ENCODE results near the gene PPWD1. TPM values are rescaled to one million over a fixed set of nuclear protein-coding genes. Genes with fewer than 3 reads are reported as not detected.
A peak's percentile ranks its signal among the peaks of the same experiment; 100 is the strongest.

Gene PPWD1
- total RNA-seq, 1 experiment from 2014 or later: 32.7 TPM

GRCh38 chr5:65556718-65557117, 6.4 kb upstream of the PPWD1 start:
- no peak overlapping the region for H3K27ac Mint-ChIP-seq (ENCODE audit: low read depth, unreplicated experiment)
- intact Hi-C loops (cut with micrococcal nuclease): no loop called here
- no peaks in the 10 kb centered on the region for H3K9me3 Mint-ChIP-seq (ENCODE audit: unreplicated experiment)
- no peak for TF ChIP-seq CTCF (IDR thresholded peaks at IDR 0.05; ENCODE audit: unreplicated experiment)
- H3K27me3 Mint-ChIP-seq (ENCODE audit: insufficient read depth, unreplicated experiment): no peaks in the 10 kb centered on the region
- POLR2A ChIA-PET: no interaction called here
- CTCF ChIA-PET: interaction anchor here (0.6 kb wide), 1 partner anchor 760 kb away, joined by 3 read pairs; no protein-coding TSS in a partner anchor
- H3K36me3 Mint-ChIP-seq (ENCODE audit: insufficient read depth, unreplicated experiment): no peaks in the 10 kb centered on the region
- H3K4me1 Mint-ChIP-seq (ENCODE audit: insufficient read depth, unreplicated experiment): peaks cover 36% of the 10 kb centered on the region
- BruUV-seq (replicated peaks): no TSS peak
- DNase-seq (ENCODE audit: unreplicated experiment): no peak
- H3K4me3 Mint-ChIP-seq (ENCODE audit: unreplicated experiment): no peak overlapping the region

- H3K27me3 Mint-ChIP-seq (ENCODE audit: insufficient read depth, unreplicated experiment): no peaks in the 10 kb centered on the region
- intact Hi-C loops (cut with micrococcal nuclease): no loop called here
- peak overlapping the region; percentile 90 for H3K4me3 Mint-ChIP-seq (ENCODE audit: unreplicated experiment)
- no peak for TF ChIP-seq CTCF (IDR thresholded peaks at IDR 0.05; ENCODE audit: unreplicated experiment)
- no peaks in the 10 kb centered on the region for H3K9me3 Mint-ChIP-seq (ENCODE audit: unreplicated experiment)
- H3K36me3 Mint-ChIP-seq (ENCODE audit: insufficient read depth, unreplicated experiment): peaks cover 31% of the 10 kb centered on the region
- ChIA-PET POLR2A (interaction anchor here (0.9 to 4.4 kb wide), 9 partner anchors 10 to 796 kb away, joined by 3 to 38 read pairs (median 10); partner anchors contain the start of genes ADAMTS6, CWC27, NLN and SGTB), CTCF (interaction anchor here (0.6 to 1.5 kb wide), 4 partner anchors 60 to 753 kb away, joined by 3 to 6 read pairs (median 4); partner anchors contain the start of gene TRIM23)
- DNase-seq (ENCODE audit: unreplicated experiment): no peak
- peak overlapping the region; percentile 96 for H3K27ac Mint-ChIP-seq (ENCODE audit: low read depth, unreplicated experiment)
- no TSS peak for BruUV-seq (replicated peaks)
- peaks cover 17% of the 10 kb centered on the region for H3K4me1 Mint-ChIP-seq (ENCODE audit: insufficient read depth, unreplicated experiment)
Observed at GRCh38 chr5:65563777-65564176, 681 bp downstream of the PPWD1 start.

- intact Hi-C loops (cut with micrococcal nuclease): no loop called here
- ChIA-PET POLR2A (no interaction called here), CTCF (no interaction called here)
- H3K4me1 Mint-ChIP-seq (ENCODE audit: insufficient read depth, unreplicated experiment): peaks cover 16% of the 10 kb centered on the region
- no peaks in the 10 kb centered on the region for H3K9me3 Mint-ChIP-seq (ENCODE audit: unreplicated experiment)
- H3K27ac Mint-ChIP-seq (ENCODE audit: low read depth, unreplicated experiment): no peak overlapping the region
- TF ChIP-seq CTCF (IDR thresholded peaks at IDR 0.05; ENCODE audit: unreplicated experiment): no peak
- no TSS peak for BruUV-seq (replicated peaks)
- no peaks in the 10 kb centered on the region for H3K27me3 Mint-ChIP-seq (ENCODE audit: insufficient read depth, unreplicated experiment)
- no peak overlapping the region for H3K4me3 Mint-ChIP-seq (ENCODE audit: unreplicated experiment)
- H3K36me3 Mint-ChIP-seq (ENCODE audit: insufficient read depth, unreplicated experiment): peaks cover 36% of the 10 kb centered on the region
- DNase-seq (ENCODE audit: unreplicated experiment): no peak
Observed at GRCh38 chr5:65566505-65566904, 3.4 kb downstream of the PPWD1 start.

GRCh38 chr5:65570598-65571226, 7.6 kb downstream of the PPWD1 start:
- intact Hi-C loops (cut with micrococcal nuclease): no loop called here

More at GRCh38 chr5:65570598-65571226, 7.6 kb downstream of the PPWD1 start:
- ChIA-PET CTCF (interaction anchor here (1.4 kb wide), 1 partner anchor 16 kb away, joined by 3 read pairs; no protein-coding TSS in a partner anchor), POLR2A (interaction anchor here (0.9 to 1.8 kb wide), 7 partner anchors 9 to 53 kb away, joined by 3 to 5 read pairs (median 4); no protein-coding TSS in a partner anchor)
- peaks cover 41% of the 10 kb centered on the region for H3K36me3 Mint-ChIP-seq (ENCODE audit: insufficient read depth, unreplicated experiment)
- no peak overlapping the region for H3K27ac Mint-ChIP-seq (ENCODE audit: low read depth, unreplicated experiment)
- no peaks in the 10 kb centered on the region for H3K4me1 Mint-ChIP-seq (ENCODE audit: insufficient read depth, unreplicated experiment)
- H3K4me3 Mint-ChIP-seq (ENCODE audit: unreplicated experiment): no peak overlapping the region
- H3K27me3 Mint-ChIP-seq (ENCODE audit: insufficient read depth, unreplicated experiment): no peaks in the 10 kb centered on the region
- no peak for TF ChIP-seq CTCF (IDR thresholded peaks at IDR 0.05; ENCODE audit: unreplicated experiment)
- no peak for DNase-seq (ENCODE audit: unreplicated experiment)
- no TSS peak for BruUV-seq (replicated peaks)
- H3K9me3 Mint-ChIP-seq (ENCODE audit: unreplicated experiment): no peaks in the 10 kb centered on the region

Data from MCF 10A (cell line).